Activated CD8-positive, alpha-beta memory T cell treated with anti-CD3 and anti-CD28 coated beads for 48 hours (primary cell): ENCODE results near the gene TMCO6.

Experiments
- DNase-seq, 3 experiments: peaks; one replicate each; pipeline ENCODE4 v3.0.0-alpha.2; 2020; ENCODE audit warnings: low read depth in 2 of 3, low spot score in 2 of 3

The TMCO6 gene

GRCh38 chr5:140672455-140673186 is 33.4 kb downstream of the TMCO6 start:
- no peak for DNase-seq

- no peak for DNase-seq
Observed at GRCh38 chr5:140673187-140673976, 34.1 kb downstream of the TMCO6 start, which contains the start of gene DND1. Gene DND1 (minus strand): TSS chr5:140673576. CDS start chr5:140673542, 34 bp downstream.

GRCh38 chr5:140674211-140674610 is 35.0 kb downstream of the TMCO6 start:
- no peak for DNase-seq

GRCh38 chr5:140674629-140675028 is 35.4 kb downstream of the TMCO6 start:
- DNase-seq = no peak

GRCh38 chr5:140677947-140678346 is 38.7 kb downstream of the TMCO6 start:
- no peak for DNase-seq

- DNase-seq = no peak
Observed at GRCh38 chr5:140678993-140679392, 39.7 kb downstream of the TMCO6 start.

GRCh38 chr5:140690376-140690932 is 51.2 kb downstream of the TMCO6 start:
- DNase-seq = no peak

- peak; percentile 61 to 75 (median 65) for DNase-seq
Observed at GRCh38 chr5:140690941-140691924, 52.0 kb downstream of the TMCO6 start, which contains the start of the genes HARS1 and HARS2. Gene HARS1 (minus strand): TSS chr5:140691370. CDS start chr5:140691304, 66 bp downstream. Gene HARS2 (plus strand): TSS chr5:140691455. CDS start chr5:140691649, 194 bp downstream.

- DNase-seq = no peak
Observed at GRCh38 chr5:140694276-140694675, 55.0 kb downstream of the TMCO6 start.
